SK-N-MC (cell line): ENCODE results near the gene MYO1A.
A peak's percentile ranks its signal among the peaks of the same experiment; 100 is the strongest.

Experiments
- DNase-seq: peaks from one replicate; pipeline ENCODE4 v3.0.0-alpha.2; 2011; ENCODE audit warnings: low read depth, low spot score
- H3K27ac ChIP-seq: fragments of 200-600 bp; sonication (generic); 2 replicates; pipeline ENCODE4 v1.5.1; 2016; ENCODE audit warnings: mixed run types
- H3K36me3 ChIP-seq: fragments of 200-600 bp; sonication (generic); 2 replicates; pipeline ENCODE4 v1.6.1; 2017; ENCODE audit warnings: antibody characterized with exemption, low read length, mixed read lengths; ENCODE audit not compliant: insufficient read depth
- H3K4me3 ChIP-seq: fragments of 200-600 bp; sonication (generic); 2 replicates; pipeline ENCODE4 v1.5.1; 2016
- H3K9ac ChIP-seq: fragments of 200-600 bp; sonication (generic); 2 replicates; pipeline ENCODE4 v1.8.0; 2017; ENCODE audit warnings: mixed run types, mixed read lengths; ENCODE audit not compliant: insufficient read length
- H3K9me3 ChIP-seq: fragments of 200-600 bp; sonication (generic); 2 replicates; pipeline ENCODE4 v1.6.1; 2017; ENCODE audit warnings: low read depth, mild to moderate bottlenecking, antibody characterized with exemption, low read length, moderate library complexity, mixed read lengths
- EZH2 ChIP-seq: fragments of 200-600 bp; sonication (generic); IDR thresholded peaks from one replicate; pipeline ENCODE4 v1.6.1; 2017; ENCODE audit warnings: antibody characterized with exemption
- FOXP2 ChIP-seq: optimal IDR thresholded peaks from 2 replicates; pipeline ENCODE3; 2011; ENCODE audit warnings: mild to moderate bottlenecking, moderate library complexity; ENCODE audit not compliant: insufficient read depth; ENCODE audit errors: extremely low read length, control extremely low read depth
- POLR2AphosphoS5 ChIP-seq: IDR thresholded peaks from 2 replicates; pipeline ENCODE4 v1.6.1; 2012; ENCODE audit warnings: mild to moderate bottlenecking, low read depth, low read length, borderline replicate concordance

MYO1A gene

GRCh38 chr12:57088354-57089270 lies 38.7 kb upstream of the MYO1A start, which contains the start of gene NAB2:
TSS of gene NAB2 (plus strand) at chr12:57089114. CDS start at chr12:57089272, 158 bp downstream.
- peak within 1 kb of the TSS; percentile 100 for H3K27ac ChIP-seq
- peaks cover 32% of the 10 kb centered on the region for H3K36me3 ChIP-seq
- peak within 1 kb of the TSS; percentile 96 for H3K4me3 ChIP-seq
- no peaks in the 10 kb centered on the region for H3K9me3 ChIP-seq
- peak within 1 kb of the TSS; percentile 97 for H3K9ac ChIP-seq
- peak; percentile 90 for DNase-seq
- TF ChIP-seq EZH2 (no peak), POLR2AphosphoS5 (peak; percentile 89), FOXP2 (no peak)

GRCh38 chr12:57087691-57088353 lies 37.9 kb upstream of the MYO1A start:
- TF ChIP-seq POLR2AphosphoS5 (peak; percentile 75), EZH2 (no peak)
- peak overlapping the region; percentile 97 for H3K9ac ChIP-seq
- peak; percentile 89 for DNase-seq
- H3K9me3 ChIP-seq: no peaks in the 10 kb centered on the region
- H3K27ac ChIP-seq: peak overlapping the region; percentile 100
- H3K36me3 ChIP-seq: peaks cover 24% of the 10 kb centered on the region
- H3K4me3 ChIP-seq: peak overlapping the region; percentile 94

- Histone ChIP-seq H3K27ac (peak overlapping the region; percentile 100), H3K9me3 (no peaks in the 10 kb centered on the region), H3K4me3 (peak overlapping the region; percentile 94), H3K36me3 (peaks cover 17% of the 10 kb centered on the region; the same call in 1 of the 2 replicates), H3K9ac (peak overlapping the region; percentile 97)
- TF ChIP-seq EZH2 (no peak), FOXP2 (no peak), POLR2AphosphoS5 (peak; percentile 64)
- DNase-seq: peak; percentile 79
These were observed 37.2 kb upstream of the MYO1A start for GRCh38 chr12:57087010-57087690.

- DNase-seq: no peak
- peaks cover 11% of the 10 kb centered on the region; the same call in 1 of the 2 replicates for H3K36me3 ChIP-seq
- no peaks in the 10 kb centered on the region for H3K9me3 ChIP-seq
- H3K9ac ChIP-seq: peak overlapping the region; percentile 97
- no peak for TF ChIP-seq FOXP2
- no peak for TF ChIP-seq EZH2
- TF ChIP-seq POLR2AphosphoS5: no peak; the same call in 1 of the 2 replicates
- peak overlapping the region; percentile 94 for H3K4me3 ChIP-seq
- peak overlapping the region; percentile 100 for H3K27ac ChIP-seq
These were observed 36.6 kb upstream of the MYO1A start for GRCh38 chr12:57086493-57087009.

- no peaks in the 10 kb centered on the region for H3K9me3 ChIP-seq
- peak overlapping the region; percentile 97 for H3K9ac ChIP-seq
- no peak for DNase-seq
- TF ChIP-seq POLR2AphosphoS5 (peak; percentile 72), FOXP2 (no peak), EZH2 (no peak)
- H3K36me3 ChIP-seq: peaks cover 6% of the 10 kb centered on the region; the same call in 1 of the 2 replicates
- H3K27ac ChIP-seq: peak overlapping the region; percentile 100
- peak overlapping the region; percentile 94 for H3K4me3 ChIP-seq
These were observed 36.1 kb upstream of the MYO1A start for GRCh38 chr12:57085999-57086492.

- Histone ChIP-seq H3K9me3 (no peaks in the 10 kb centered on the region), H3K4me3 (no peak overlapping the region), H3K9ac (no peak overlapping the region), H3K27ac (no peak overlapping the region), H3K36me3 (no peaks in the 10 kb centered on the region)
- DNase-seq: no peak
- TF ChIP-seq FOXP2 (no peak), POLR2AphosphoS5 (no peak), EZH2 (no peak)
These were observed 30.9 kb upstream of the MYO1A start for GRCh38 chr12:57080855-57081254.

GRCh38 chr12:57079821-57080220 lies 29.9 kb upstream of the MYO1A start:
- Histone ChIP-seq H3K9ac (peak overlapping the region; percentile 94), H3K4me3 (no peak overlapping the region), H3K9me3 (no peaks in the 10 kb centered on the region), H3K36me3 (peaks cover 3% of the 10 kb centered on the region; the same call in 1 of the 2 replicates), H3K27ac (no peak overlapping the region)
- TF ChIP-seq POLR2AphosphoS5 (no peak), EZH2 (no peak), FOXP2 (no peak)
- no peak for DNase-seq
